Ishikawa (cell line): ENCODE results near the gene SH2B3.

Experiments
- CEBPB ChIP-seq: IDR thresholded peaks from 2 replicates; pipeline ENCODE4 v1.6.1; 2012
- CREB1 ChIP-seq: IDR thresholded peaks from 2 replicates; pipeline ENCODE4 v1.6.1; 2012; ENCODE audit warnings: low read depth
- EGR1 ChIP-seq: IDR thresholded peaks from 2 replicates; pipeline ENCODE4 v1.6.1; 2012
- EP300 ChIP-seq: IDR thresholded peaks from 2 replicates; pipeline ENCODE4 v1.6.1; 2012; ENCODE audit warnings: borderline replicate concordance
- FOXM1 ChIP-seq: IDR thresholded peaks from 2 replicates; pipeline ENCODE4 v1.6.1; 2012; ENCODE audit warnings: low read depth, borderline replicate concordance
- MAX ChIP-seq: IDR thresholded peaks from 2 replicates; pipeline ENCODE4 v1.6.1; 2012
- NFIC ChIP-seq: IDR thresholded peaks from 2 replicates; pipeline ENCODE4 v1.6.1; 2012
- RAD21 ChIP-seq: IDR thresholded peaks from 2 replicates; pipeline ENCODE4 v1.6.1; 2012; ENCODE audit warnings: low read depth
- REST ChIP-seq: IDR thresholded peaks from 2 replicates; pipeline ENCODE4 v1.6.1; 2012; ENCODE audit warnings: low read depth, mild to moderate bottlenecking
- TAF1 ChIP-seq: IDR thresholded peaks from 2 replicates; pipeline ENCODE4 v1.6.1; 2012; ENCODE audit warnings: low read depth, mild to moderate bottlenecking
- TCF12 ChIP-seq: IDR thresholded peaks from 2 replicates; pipeline ENCODE4 v1.6.1; 2012; ENCODE audit warnings: low read depth
- TEAD4 ChIP-seq: IDR thresholded peaks from 2 replicates; pipeline ENCODE4 v1.6.1; 2012
- USF1 ChIP-seq: IDR thresholded peaks from 2 replicates; pipeline ENCODE4 v1.6.1; 2012
- YY1 ChIP-seq: IDR thresholded peaks from 2 replicates; pipeline ENCODE4 v1.6.1; 2012; ENCODE audit warnings: low read depth
- ZBTB7A ChIP-seq: IDR thresholded peaks from 2 replicates; pipeline ENCODE4 v1.6.1; 2012; ENCODE audit warnings: low read depth

Gene SH2B3

GRCh38 chr12:111437816-111438454, 32.2 kb downstream of the SH2B3 start:
- TF ChIP-seq CEBPB (peak; percentile 87), RAD21 (no peak), YY1 (no peak), FOXM1 (no peak), MAX (no peak), TEAD4 (no peak)

GRCh38 chr12:111438481-111438880, 32.8 kb downstream of the SH2B3 start:
- TF ChIP-seq NFIC (peak; percentile 54; the same call in 1 of the 2 replicates), TCF12 (no peak), USF1 (peak; percentile 83)

GRCh38 chr12:111439657-111440151, 34.0 kb downstream of the SH2B3 start:
- TF ChIP-seq USF1 (no peak), TCF12 (no peak), RAD21 (no peak), EGR1 (no peak), FOXM1 (no peak), CREB1 (no peak), YY1 (no peak), EP300 (no peak), NFIC (no peak), TEAD4 (no peak)

- TF ChIP-seq TCF12 (no peak), FOXM1 (no peak), EGR1 (no peak), NFIC (no peak), RAD21 (no peak), TEAD4 (no peak), CREB1 (no peak), EP300 (no peak), ZBTB7A (no peak), REST (no peak), TAF1 (no peak), YY1 (no peak), CEBPB (no peak), USF1 (no peak), MAX (no peak)
Measured at GRCh38 chr12:111440152-111440551, 34.4 kb downstream of the SH2B3 start.

GRCh38 chr12:111440631-111441030, 34.9 kb downstream of the SH2B3 start:
- TF ChIP-seq TCF12 = no peak
- TF ChIP-seq CEBPB = no peak
- TF ChIP-seq TEAD4 = no peak
- TF ChIP-seq FOXM1 = no peak
- no peak for TF ChIP-seq CREB1

- TF ChIP-seq TAF1 (no peak), RAD21 (no peak), ZBTB7A (no peak), FOXM1 (no peak), EP300 (no peak), YY1 (no peak), CREB1 (no peak), USF1 (no peak), NFIC (no peak), EGR1 (no peak), TCF12 (no peak), TEAD4 (no peak), CEBPB (no peak), MAX (no peak), REST (no peak)
Measured at GRCh38 chr12:111441107-111441928, 35.6 kb downstream of the SH2B3 start.
